NCI-H128 (cell line): Measurements from ENCODE around the gene TSHR.
"Not testable (repeated sequence)": the region's sequence is repeated elsewhere in the genome, so short reads cannot be mapped to it uniquely, and the experiment has no call there.

Experiments
- DNase-seq: peaks from one replicate; lab custom pipeline; 2025; ENCODE audit not compliant: unreplicated experiment; lab: John Stamatoyannopoulos, UW

TSHR gene

DNA sequence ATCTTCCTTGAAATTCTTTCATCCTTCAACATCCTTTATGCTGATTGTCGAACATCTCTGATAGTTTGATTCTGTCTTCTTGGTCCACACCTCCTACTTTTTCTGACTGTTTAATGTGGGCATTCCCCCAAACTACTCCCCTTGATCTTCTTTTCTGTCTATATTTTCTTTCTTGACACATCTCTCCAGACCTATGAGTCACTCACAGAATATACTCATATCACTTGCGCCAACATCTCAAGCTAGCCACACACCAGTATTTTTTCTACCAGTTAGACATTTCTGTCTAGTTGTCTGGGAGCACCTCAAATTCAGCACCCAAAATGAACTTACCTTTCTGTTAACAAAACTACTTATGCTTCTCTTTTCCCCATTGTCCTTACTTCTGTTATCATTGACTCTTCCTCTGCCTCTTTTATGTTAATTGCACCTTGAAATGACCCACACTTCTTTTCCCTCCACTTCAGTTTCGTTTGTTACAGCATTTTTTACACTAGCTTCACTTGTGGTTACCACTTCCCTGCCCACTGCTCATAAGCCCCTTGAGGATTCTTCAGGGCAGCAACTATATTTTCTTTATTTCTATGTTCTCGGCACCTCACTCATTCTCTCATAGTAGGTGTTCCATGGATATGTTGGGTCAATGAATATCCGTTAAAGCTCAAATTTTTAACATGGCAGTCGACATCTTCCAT is 33.5 kb downstream of the TSHR start:
- no peak for DNase-seq

DNA sequence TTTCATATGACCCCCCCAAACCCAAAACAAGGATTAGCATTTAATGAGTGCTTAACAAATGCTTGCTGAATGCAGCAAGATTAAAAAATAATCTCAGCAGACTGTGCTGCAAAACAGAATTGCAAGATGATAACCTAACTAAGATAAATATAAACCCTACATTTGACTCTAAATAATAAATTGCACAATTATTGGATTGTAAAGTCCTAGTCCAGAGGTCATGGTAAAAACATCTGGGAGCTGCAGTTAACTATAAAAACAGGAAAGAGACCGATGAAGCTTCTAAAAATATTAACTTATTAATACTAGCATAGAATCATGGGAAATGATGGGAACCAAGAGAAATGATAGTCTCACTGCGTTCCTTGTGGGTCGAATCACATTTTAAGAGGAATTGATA is 37.2 kb downstream of the TSHR start:
- no peak for DNase-seq

DNA sequence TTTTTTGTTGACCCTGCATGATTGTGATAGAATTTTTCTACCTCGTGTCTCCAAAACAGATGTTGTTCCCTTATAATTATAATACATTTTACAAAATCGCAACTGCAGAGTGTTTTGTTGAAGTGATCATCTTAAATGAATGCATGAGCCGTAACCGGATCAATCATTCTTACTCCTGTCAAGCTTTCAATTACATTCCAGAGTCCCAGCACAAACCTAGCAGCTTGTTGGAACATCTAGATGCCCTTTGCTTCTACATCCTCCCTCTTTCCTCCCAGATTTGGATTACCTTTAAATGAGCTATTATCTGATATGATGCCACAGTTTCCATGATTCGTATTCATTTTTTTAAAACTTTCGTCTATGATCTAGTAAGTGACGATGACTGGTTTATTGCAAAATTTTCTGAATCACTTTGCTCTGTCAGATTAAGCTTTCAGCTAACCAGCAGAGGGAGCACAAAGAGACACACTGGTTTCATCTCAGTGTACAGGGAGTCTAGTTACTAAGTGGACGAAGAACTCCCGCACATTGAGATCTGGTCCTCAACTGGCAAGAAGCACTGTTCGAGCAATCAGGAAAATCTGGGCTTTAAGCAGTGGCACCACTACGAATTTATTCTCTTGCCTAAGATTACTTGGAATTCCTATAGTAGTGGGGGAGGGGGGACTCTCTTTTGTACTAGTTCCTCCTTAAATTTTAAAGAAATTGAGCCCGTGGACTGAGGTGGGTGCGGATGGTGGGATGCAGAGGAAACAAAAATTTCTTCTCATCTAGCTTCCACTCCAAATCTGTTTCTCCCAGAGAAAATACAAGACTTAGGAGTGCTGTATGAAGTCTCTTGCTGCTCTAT is 40.9 kb downstream of the TSHR start:
- peak; percentile 30 for DNase-seq

DNA sequence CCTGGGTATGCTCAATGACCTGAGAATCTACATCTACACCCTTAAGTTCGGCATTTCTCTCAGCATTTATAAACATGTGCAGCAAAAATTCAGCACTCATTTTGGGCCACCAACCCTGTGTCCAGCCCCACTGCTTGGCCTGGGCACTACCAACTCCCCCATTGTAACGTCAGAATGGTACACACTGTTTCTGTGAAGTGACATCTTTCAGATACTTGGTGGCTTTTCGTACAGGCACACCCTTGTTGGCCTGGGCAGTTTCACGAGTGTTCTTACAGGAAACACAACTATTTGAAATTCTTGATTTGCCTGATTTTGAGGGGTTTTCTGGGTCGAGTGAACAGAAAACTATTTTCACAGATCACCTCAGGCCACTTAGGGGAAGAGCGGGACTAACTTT is 46.0 kb downstream of the TSHR start:
- DNase-seq = no peak

DNA sequence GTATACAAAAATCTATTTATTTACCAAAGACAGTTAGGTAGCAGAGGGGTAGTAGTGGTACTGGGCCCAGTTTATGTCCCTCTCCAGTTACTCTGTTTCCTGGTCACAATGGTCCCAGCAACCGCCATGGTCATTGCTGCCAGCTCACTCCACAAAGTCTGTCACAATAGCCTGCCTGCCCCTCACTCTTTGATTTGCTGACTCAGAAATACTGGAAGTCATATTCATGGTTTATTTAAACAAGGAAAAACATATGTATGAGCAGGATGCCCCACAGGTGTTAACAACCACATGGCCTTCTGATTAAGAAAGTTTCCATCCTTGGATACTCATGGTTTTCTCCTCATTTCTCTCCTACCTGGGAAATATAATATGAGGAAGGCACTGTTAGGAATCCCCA is 49.2 kb downstream of the TSHR start:
- no peak for DNase-seq

DNA sequence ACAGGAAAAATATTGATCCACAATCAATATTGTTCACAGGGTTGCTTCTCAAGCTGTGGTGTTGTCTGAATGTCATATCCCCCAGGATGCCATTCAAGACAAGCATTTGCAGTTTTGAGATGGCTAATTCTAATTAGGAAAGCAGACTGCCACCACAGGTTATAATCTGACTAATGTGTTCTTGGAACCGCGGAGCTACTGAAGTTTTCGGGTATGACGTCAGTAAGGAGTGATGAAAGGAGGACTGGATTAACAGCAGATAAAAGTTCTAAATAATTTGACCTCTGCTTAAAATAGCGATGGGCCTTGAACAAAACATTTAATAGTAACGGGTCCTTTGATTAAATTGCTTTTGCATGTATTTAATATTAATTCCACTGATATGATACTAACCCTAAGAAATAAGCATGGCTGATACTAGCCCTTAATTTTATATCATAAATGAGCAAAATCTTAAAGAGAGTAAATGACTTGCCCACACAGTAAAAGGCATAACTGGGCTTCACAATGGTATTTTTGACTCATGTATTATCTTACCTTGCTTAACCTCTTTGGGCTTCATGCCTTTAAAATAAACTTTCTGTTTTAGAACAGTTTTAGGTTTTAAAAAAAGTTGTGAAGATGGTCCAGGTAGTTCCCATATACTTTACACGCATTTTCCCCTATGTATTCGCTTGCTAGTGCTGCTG is 50.3 kb downstream of the TSHR start:
- DNase-seq = no peak

DNA sequence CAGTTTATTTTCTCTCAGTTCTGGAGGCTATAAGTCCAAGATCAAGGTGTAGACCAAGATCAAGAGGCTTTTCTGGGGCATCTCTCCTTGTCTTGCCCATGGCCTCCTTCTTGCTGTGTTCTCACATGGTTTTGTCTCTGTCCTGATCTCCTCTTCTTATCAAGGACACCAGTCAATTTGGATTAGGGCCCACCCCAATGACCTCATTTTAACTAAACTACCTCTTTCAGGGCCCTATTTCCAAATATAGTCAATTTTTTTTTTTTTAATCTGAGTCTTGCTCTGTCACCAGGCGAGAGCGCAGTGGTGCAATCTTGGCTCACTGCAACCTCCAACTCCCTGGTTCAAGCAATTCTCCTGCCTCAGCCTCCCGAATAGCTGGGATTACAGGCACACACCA is 50.8 kb downstream of the TSHR start:
- DNase-seq = no peak

DNA sequence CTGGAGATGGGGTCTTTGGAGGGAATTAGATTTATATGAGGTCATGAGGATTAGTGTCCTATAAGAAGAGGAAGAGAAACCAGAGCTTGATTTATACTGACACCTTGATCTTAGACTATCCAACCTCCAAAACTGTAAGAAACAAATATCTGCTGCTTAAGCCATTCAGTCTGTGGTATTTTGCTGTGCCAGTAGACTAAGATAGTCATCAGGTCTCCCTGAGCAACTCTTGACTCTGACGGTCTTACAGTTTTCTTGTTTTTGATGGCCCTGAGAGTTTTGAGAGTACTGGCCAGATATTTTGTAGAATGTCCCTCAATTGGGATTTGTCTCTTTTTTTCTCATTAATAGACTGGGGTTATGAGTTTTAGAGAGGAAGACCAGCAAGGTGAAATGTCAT is 51.7 kb downstream of the TSHR start:
- no peak for DNase-seq

DNA sequence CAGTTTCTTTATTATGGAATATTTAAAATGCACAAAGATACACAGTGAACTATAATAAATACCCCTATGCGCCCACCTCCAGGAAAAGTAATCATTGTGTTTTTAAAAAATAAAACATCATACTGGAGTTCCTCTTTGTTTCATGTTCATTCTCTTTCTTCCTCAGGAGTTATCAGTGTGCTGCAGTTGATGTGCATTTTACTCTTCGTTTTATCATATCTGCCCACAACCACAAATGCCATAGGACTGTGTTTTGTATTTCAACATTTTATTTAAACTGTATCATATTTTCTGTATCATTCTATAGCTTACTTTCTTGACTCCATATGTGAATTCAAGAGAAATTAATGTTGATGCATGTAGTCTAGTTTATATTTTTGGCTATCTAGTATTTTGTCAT is 53.9 kb downstream of the TSHR start:
- DNase-seq = no peak

DNA sequence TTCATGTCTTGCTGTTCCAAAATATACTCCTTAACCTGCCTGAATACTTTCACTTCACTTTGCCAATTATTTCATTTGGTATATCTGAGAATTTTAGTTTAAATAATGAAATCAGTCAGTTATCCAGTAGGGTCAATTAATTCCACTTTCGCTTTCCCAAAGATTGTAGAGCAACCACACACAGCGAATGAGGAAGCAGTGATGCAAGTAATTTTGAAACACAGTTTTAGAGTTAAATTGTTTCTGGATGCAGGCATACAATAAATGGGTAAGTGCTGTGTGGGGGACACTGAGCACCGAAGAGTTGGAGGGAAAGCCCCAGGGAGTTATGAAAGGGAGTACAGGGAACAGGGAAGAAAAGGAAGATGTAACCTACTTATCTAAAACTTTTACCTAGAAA is 62.8 kb downstream of the TSHR start:
- no peak for DNase-seq

DNA sequence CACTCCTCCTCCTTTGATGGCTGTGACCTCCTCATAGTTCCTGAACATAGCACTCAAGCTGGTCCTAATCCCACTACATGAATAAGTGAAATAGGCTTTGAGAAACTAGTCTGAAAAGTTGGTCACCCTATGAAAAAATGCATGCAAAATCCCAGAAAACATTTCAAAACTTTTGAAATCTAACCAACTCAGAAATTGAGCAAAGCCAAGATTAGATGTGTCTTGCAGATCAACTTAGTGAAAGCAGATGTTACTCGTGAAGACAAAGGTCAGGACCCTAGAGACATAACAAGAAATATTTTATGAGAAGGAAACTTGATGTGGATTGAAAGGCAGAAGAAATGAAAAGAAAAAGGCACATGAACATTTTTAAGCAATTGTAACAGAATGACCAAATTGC is 63.3 kb downstream of the TSHR start:
- no peak for DNase-seq

DNA sequence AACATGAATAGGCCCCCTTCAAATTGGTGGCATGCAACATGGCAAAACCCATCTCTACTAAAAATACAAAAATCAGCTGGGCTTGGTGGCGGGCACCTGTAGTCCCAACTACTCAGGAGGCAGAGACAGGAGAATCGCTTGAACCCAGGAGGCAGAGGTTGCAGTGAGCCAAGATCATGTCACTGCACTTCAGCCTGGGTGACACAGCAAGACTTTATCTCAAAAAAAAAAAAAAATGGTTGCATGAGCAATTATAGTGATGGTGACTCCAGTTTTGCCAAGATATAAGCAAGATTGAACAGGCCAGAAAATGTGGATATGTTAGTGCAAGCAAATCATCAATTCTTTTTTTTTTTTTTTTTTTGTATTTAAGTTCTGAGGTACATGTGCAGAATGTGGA is 63.7 kb downstream of the TSHR start:
- DNase-seq = not testable (repeated sequence)

DNA sequence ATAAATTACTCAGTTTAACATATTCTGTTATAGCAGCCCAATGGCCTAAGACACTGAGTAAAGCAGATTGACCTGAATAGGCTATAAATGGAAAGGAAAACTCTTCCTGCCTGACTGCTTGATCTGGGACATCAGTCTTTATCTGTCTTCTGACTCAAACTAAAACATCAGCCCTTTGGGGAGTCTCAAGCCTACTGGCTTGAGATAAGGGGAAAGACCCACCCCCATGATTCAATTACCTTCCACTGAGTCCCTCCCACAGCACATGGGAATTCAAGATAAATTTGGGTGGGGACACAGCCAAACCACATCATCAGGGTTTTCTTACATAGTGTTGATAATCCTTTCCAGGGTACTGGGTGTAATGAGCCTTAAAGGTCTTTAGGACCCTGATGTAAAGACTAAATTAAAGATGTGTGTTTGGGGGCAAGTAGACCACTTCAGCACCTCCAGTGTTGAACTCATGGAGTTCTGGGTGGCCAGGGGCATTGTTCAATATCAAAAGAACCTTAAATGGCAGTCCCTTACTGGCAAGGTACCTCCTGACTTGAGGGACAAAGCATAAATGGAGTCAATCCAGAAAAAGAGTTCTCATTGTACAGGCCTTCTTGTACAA is 67.8 kb downstream of the TSHR start:
- no peak for DNase-seq

DNA sequence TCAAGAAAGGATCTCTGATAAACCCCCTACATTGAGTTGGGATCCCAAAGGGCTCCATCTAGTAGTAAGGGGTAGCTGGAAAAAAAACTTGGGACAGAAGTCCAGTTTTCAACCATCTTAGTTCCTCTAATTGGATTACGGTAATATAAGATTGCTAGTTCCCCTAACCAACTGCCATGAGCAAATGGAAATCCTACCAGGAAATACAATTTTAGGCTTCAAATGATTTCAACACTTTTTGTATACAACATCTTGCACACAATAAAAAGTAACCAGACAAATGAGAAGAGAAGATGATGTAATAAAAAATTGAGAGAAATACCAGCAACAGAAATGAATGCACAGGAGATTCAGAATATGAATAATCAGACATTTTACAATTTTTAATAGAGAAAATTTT is 73.0 kb downstream of the TSHR start:
- DNase-seq = no peak

DNA sequence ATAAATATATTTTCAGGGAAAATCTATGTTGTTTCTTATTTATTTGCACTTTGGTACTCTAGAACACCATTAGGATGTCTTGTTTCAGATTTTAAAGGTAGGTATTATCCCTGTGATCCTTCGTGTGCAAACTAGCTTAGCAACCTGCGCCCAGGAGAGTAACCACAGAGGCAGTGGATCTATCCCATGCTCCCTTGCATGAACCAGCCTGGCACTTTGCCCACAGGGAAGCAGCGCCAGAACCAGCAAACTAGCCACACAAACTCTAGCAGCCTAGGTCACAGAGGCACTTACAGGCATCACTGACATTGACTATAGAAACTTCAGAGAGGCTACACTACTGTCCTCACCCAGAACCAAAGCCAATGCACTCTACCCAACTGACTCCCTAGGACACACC is 76.1 kb downstream of the TSHR start:
- DNase-seq = no peak

DNA sequence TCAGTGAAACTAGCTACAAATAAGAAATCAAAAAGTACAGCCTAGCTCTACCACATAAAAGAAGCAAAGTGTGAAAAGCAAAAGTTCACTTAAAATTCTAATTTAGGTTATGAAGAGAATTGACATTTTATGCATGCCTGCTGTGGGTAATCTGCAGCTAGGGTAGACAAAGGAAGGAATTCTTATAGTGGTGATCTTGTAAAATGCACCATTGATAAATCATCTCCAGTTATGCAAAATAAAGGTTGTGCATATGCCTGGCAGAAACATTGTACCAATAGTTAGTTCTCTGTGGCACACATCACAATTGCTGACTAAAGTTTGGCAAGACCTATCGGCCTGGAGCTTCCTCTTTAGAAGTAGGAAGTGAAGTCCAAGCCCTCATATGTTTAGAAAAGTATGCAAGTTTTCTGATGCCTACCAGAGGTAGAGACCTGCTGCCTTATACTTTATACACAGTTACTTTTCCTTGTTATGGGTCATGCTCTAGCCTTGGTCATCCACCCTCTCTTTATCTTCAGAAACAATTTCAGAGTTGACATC is 78.3 kb downstream of the TSHR start:
- no peak for DNase-seq

DNA sequence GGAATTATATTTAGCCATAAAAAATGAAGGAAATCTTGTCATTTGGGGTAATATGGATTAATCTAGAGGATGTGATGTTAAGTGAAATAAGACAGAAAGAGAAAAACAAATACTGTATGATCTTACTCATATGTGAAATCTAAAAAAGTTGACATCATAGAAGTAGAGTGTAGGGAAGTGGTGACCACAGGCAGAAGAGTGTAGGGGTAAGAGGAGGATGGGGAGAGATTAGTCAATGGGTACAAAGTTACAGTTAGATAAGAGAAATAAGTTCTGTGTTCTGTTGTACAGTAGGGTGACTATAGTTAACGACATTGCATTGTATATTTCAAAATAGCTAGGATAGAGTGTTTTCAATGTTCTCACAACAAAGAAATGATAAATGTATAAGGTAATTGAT is 87.0 kb downstream of the TSHR start:
- no peak for DNase-seq

DNA sequence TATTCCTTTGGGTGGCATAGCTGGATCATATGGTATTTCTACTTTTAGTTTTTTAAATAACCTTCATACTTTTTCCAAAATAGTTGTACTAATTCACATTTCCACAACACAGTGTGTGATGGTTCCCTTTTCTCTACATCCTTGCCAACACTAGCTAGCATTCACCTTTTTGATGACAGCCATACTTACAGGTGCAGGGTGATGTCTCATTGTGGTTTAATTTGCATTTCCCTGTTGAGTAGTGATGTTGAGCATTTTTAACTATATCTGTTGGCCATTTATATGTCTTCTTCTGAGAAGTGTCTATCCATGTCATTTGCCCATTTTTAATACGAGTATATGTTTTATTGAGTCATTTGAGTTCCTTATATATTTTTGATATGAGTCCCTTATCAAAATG is 96.1 kb downstream of the TSHR start:
- no peak for DNase-seq

DNA sequence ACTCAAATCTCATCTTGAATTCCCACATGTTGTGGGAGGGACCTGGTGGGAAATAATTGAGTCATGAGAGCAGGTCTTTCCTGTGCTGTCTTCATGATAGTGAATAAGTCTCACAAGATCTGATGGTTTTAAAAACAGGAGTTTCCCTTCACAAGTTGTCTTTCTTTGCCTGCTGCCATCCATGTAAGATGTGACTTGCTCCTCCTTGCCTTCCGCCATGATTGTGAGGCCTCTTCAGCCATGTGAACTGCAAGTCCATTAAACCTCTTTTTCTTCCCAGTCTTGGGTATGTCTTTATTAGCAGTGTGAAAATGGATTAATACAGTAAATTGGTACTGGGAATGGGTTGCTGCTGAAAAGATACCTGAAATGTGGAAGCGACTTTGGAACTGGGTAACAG is 98.6 kb downstream of the TSHR start:
- DNase-seq = not testable (repeated sequence)

DNA sequence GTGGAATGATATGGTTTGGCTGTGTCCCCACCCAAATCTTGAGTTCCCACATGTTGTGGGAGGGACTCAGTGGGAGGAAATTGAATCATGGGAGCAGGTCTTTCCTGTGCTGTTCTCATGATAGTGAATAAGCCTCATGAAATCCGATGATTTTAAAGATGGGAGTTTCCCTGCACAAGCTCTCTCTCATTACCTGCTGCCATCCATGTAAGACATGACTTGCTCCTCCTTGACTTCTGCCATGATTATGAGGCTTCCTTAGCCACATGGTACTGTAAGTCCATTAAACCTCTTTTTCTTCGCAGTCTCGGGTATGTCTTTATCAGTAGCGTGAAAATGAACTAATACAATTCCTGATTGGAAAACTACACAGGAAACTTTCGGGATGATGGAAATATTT is 100.5 kb downstream of the TSHR start:
- no peak for DNase-seq

DNA sequence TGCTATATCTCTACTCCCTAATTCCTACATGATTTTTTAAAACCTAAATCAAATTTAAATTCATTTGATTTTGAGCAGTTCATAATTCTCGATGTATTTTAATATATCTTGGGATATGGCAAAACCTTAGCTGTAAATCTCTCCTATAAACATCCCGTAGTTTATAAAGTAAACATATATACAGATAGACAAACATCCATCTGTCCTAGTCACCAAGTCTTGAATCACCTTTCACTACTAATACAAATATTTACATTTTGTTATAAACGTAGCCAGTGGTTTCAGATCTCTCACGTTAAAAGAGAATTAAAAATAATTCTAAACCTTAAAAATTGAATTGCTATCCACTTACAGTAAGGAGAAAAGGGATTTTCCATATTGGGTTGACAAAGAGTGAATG is 107.0 kb downstream of the TSHR start:
- no peak for DNase-seq
